ENCODE data around the gene RND3. TPM values are rescaled to one million over a fixed set of nuclear protein-coding genes. Genes with fewer than 3 reads are reported as not detected.
A peak's percentile ranks its signal among the peaks of the same experiment; 100 is the strongest.

Gene RND3
- total RNA-seq, 4 donors from 2014 or later = 21.8 to 73.5 (median 26.3) TPM

- Histone ChIP-seq H3K27ac (no peak overlapping the region), H3K36me3 (no peaks in the 10 kb centered on the region)
- WGBS, 2 donors = 12 to 20% methylated on average over 4 of the region's 4 CpGs
Measured at GRCh38 chr2:150520887-150521664, 33.6 kb upstream of the RND3 start.

GRCh38 chr2:150520033-150520432 lies 32.6 kb upstream of the RND3 start:
- Histone ChIP-seq H3K9me3 (no peaks in the 10 kb centered on the region), H3K4me3 (no peak overlapping the region), H3K4me1 (peaks cover 0 to 9% (median 0%) of the 10 kb centered on the region in 4 donors), H3K27ac (no peak overlapping the region), H3K27me3 (no peaks in the 10 kb centered on the region), H3K36me3 (no peaks in the 10 kb centered on the region)
- 82 to 86% methylated on average over 4 of the region's 4 CpGs for WGBS, 2 donors
- no peak for TF ChIP-seq CTCF (IDR thresholded peaks at IDR 0.05)
- no peak for DNase-seq (ENCODE audit: low spot score in 2 of 2)

More at GRCh38 chr2:150520887-150521664, 33.6 kb upstream of the RND3 start:
- DNase-seq (ENCODE audit: low spot score in 2 of 2) = no peak
- H3K27me3 ChIP-seq = no peaks in the 10 kb centered on the region
- peaks cover 0 to 9% (median 0%) of the 10 kb centered on the region in 4 donors for H3K4me1 ChIP-seq
- H3K4me3 ChIP-seq = no peak overlapping the region
- H3K9me3 ChIP-seq = no peaks in the 10 kb centered on the region
- TF ChIP-seq POLR2A (IDR thresholded peaks at IDR 0.05) = no peak
- TF ChIP-seq EP300 (IDR thresholded peaks at IDR 0.05) = no peak
- no peak for TF ChIP-seq CTCF (IDR thresholded peaks at IDR 0.05)

GRCh38 chr2:150517951-150518680 lies 30.6 kb upstream of the RND3 start:
- no peaks in the 10 kb centered on the region for H3K36me3 ChIP-seq
- H3K27ac ChIP-seq = peak overlapping the region in 2 of 4 donors; percentile 40 to 54
- H3K4me3 ChIP-seq = no peak overlapping the region
- WGBS, 2 donors = 69 to 72% methylated on average over 5 of the region's 5 CpGs
- peaks cover 0 to 9% (median 0%) of the 10 kb centered on the region in 4 donors for H3K4me1 ChIP-seq
- no peaks in the 10 kb centered on the region for H3K9me3 ChIP-seq
- TF ChIP-seq POLR2A (IDR thresholded peaks at IDR 0.05) (no peak), EP300 (IDR thresholded peaks at IDR 0.05) (peak in 1 of 2 donors; percentile 16), CTCF (IDR thresholded peaks at IDR 0.05) (no peak)
- no peak for DNase-seq (ENCODE audit: low spot score in 2 of 2)
- no peaks in the 10 kb centered on the region for H3K27me3 ChIP-seq

- Histone ChIP-seq H3K4me3 (no peak overlapping the region), H3K27ac (no peak overlapping the region), H3K9me3 (no peaks in the 10 kb centered on the region), H3K36me3 (no peaks in the 10 kb centered on the region), H3K27me3 (no peaks in the 10 kb centered on the region), H3K4me1 (peaks cover 0 to 2% (median 0%) of the 10 kb centered on the region in 4 donors)
- DNase-seq (ENCODE audit: low spot score in 2 of 2) = no peak
- TF ChIP-seq POLR2A (IDR thresholded peaks at IDR 0.05) (no peak), EP300 (IDR thresholded peaks at IDR 0.05) (no peak), CTCF (IDR thresholded peaks at IDR 0.05) (no peak)
Measured at GRCh38 chr2:150513647-150514046, 26.2 kb upstream of the RND3 start.

GRCh38 chr2:150508497-150509137 lies 21.1 kb upstream of the RND3 start:
- H3K9me3 ChIP-seq = no peaks in the 10 kb centered on the region

More at GRCh38 chr2:150508497-150509137, 21.1 kb upstream of the RND3 start:
- 70 to 77% methylated on average over 2 of the region's 2 CpGs for WGBS, 2 donors
- H3K36me3 ChIP-seq = no peaks in the 10 kb centered on the region
- no peak for DNase-seq (ENCODE audit: low spot score in 2 of 2)
- H3K4me3 ChIP-seq = no peak overlapping the region
- no peak for TF ChIP-seq EP300 (IDR thresholded peaks at IDR 0.05)
- no peak for TF ChIP-seq CTCF (IDR thresholded peaks at IDR 0.05)
- H3K27ac ChIP-seq = no peak overlapping the region
- H3K4me1 ChIP-seq = no peaks in the 10 kb centered on the region
- H3K27me3 ChIP-seq = no peaks in the 10 kb centered on the region

Measured in tibial nerve (tissue), 4 donors.